T-cell (primary cell): ENCODE data around the gene CEMIP. TPM values are rescaled to one million over a fixed set of nuclear protein-coding genes. Genes with fewer than 3 reads are reported as not detected.
"Not testable (repeated sequence)": the region's sequence is repeated elsewhere in the genome, so short reads cannot be mapped to it uniquely, and the experiment has no call there.

ENCODE experiments used
- ATAC-seq, 4 experiments: fragments of 200-7000 bp in 3 of 4; fragments of 150-1000 bp in 1 of 4; cut with Tn5 transposase; replicated peaks in 1 of 4; 1 replicate in 3 of 4; 2 replicates in 1 of 4; pipeline ENCODE4 v1.10.0; 2021; ENCODE audit warnings: moderate library complexity in 3 of 4, mild to moderate bottlenecking in 2 of 4, moderate number of reproducible peaks in 1 of 4
- CTCF ChIA-PET, 2 donors: fragments of 300-600 bp; sonication (Branson Sonifier 250); formaldehyde crosslinking; loops; one replicate each; lab custom pipeline; 2022; ENCODE audit warnings: antibody characterized with exemption in 2 of 2; lab: Charles Lee
- POLR2A ChIA-PET, 2 donors: fragments of 300-600 bp; sonication (Branson Sonifier 250); formaldehyde crosslinking; loops; one replicate each; lab custom pipeline; 2022; ENCODE audit warnings: antibody characterized with exemption in 2 of 2; lab: Charles Lee
- DNase-seq, 35 experiments: peaks; one replicate each; pipeline versions ENCODE4 v3.0.0 to v3.0.0-alpha.2; 2013 to 2023
- H3K27ac ChIP-seq: one replicate; pipeline ENCODE4 v1.5.1; 2013; ENCODE audit warnings: low read length
- H3K27me3 ChIP-seq, 2 experiments: replicated peaks in 1 of 2; 1 replicate in 1 of 2; 2 replicates in 1 of 2; pipeline versions ENCODE4 v1.6.1 to v1.7.0; 2013; ENCODE audit warnings: low read length in 1 of 2, mixed read lengths in 1 of 2; ENCODE audit not compliant: control insufficient read depth in 2 of 2, insufficient read depth in 2 of 2; ENCODE audit errors: extremely low read depth in 1 of 2
- H3K36me3 ChIP-seq, 2 donors: 1 replicate in 1 of 2; 2 replicates in 1 of 2; pipeline versions ENCODE4 v1.6.1 to v1.7.0; 2013; ENCODE audit warnings: low read length in 1 of 2; ENCODE audit not compliant: control insufficient read depth in 2 of 2, insufficient read depth in 1 of 2; ENCODE audit errors: extremely low read depth in 1 of 2
- H3K4me1 ChIP-seq, 2 experiments: 1 replicate in 1 of 2; 2 replicates in 1 of 2; pipeline versions ENCODE4 v1.6.1 to v1.7.0; 2013; ENCODE audit warnings: low read length in 2 of 2, mixed read lengths in 1 of 2; ENCODE audit not compliant: insufficient read depth in 2 of 2, control insufficient read depth in 1 of 2; ENCODE audit errors: extremely low read depth in 1 of 2
- H3K4me3 ChIP-seq, 2 donors: 1 replicate in 1 of 2; 2 replicates in 1 of 2; pipeline versions ENCODE4 v1.5.1 to v1.7.0; 2013; ENCODE audit warnings: mild to moderate bottlenecking in 2 of 2, low read length in 1 of 2, moderate library complexity in 1 of 2; ENCODE audit not compliant: control insufficient read depth in 1 of 2; ENCODE audit errors: extremely low read depth in 1 of 2
- H3K9me3 ChIP-seq: 2 replicates; pipeline ENCODE4 v1.7.0; 2013
- H3K27ac Mint-ChIP-seq, 2 donors: one replicate each; pipeline ENCODE4 v1.8.0; 2020 to 2021; ENCODE audit warnings: mild to moderate bottlenecking in 2 of 2, mixed read lengths in 2 of 2
- H3K27me3 Mint-ChIP-seq, 2 donors: one replicate each; pipeline ENCODE4 v1.8.0; 2021 to 2022; ENCODE audit warnings: mixed read lengths in 2 of 2
- H3K36me3 Mint-ChIP-seq: one replicate; pipeline ENCODE4 v1.8.0; 2021; ENCODE audit warnings: mixed read lengths
- H3K4me1 Mint-ChIP-seq, 3 donors: one replicate each; pipeline ENCODE4 v1.8.0; 2020 to 2022; ENCODE audit warnings: mixed read lengths in 3 of 3, mild to moderate bottlenecking in 1 of 3
- H3K4me3 Mint-ChIP-seq, 3 donors: one replicate each; pipeline ENCODE4 v1.8.0; 2020 to 2022; ENCODE audit warnings: mild to moderate bottlenecking in 3 of 3, mixed read lengths in 3 of 3, moderate library complexity in 3 of 3
- H3K9me3 Mint-ChIP-seq, 3 donors: one replicate each; pipeline ENCODE4 v1.8.0; 2020 to 2022; ENCODE audit warnings: mixed read lengths in 3 of 3
- WGBS: methylation state at CpG from one replicate; pipeline ENCODE4 v1.1.5; 2013; ENCODE audit warnings: missing lambda C conversion rate; ENCODE audit not compliant: insufficient coverage; 5-methylcytosine and 5-hydroxymethylcytosine counted together
- total RNA-seq, 35 experiments: library from RNA in 6 of 35; stranded (reverse) in 6 of 35; fragments of 120-200 nt in 1 of 35; gene quantifications; one replicate each; pipeline versions ENCODE4 v1.2.1 to v1.2.4 and lab custom pipeline; 2013 to 2026

CEMIP gene
- total RNA-seq, 5 donors from 2014 or later (not counting 1 experiment from before 2014, with no cell fraction given), result 0.63 to 1.2 (median 1.2) TPM; not detected in 2

- WGBS, result 100% methylated on average over 1 of the region's 6 CpGs
- Mint-ChIP-seq H3K27ac (no peak overlapping the region), H3K27me3 (no peaks in the 10 kb centered on the region), H3K4me3 (no peak overlapping the region), H3K36me3 (no peaks in the 10 kb centered on the region), H3K9me3 (no peaks in the 10 kb centered on the region), H3K4me1 (no peaks in the 10 kb centered on the region)
- DNase-seq (no peak), ATAC-seq (no peak)
- Histone ChIP-seq H3K4me3 (no peak overlapping the region), H3K36me3 (no peaks in the 10 kb centered on the region), H3K27ac (no peak overlapping the region), H3K4me1 (no peaks in the 10 kb centered on the region), H3K27me3 (no peaks in the 10 kb centered on the region), H3K9me3 (no peaks in the 10 kb centered on the region)
- CTCF ChIA-PET, result no interaction called here
- POLR2A ChIA-PET, result no interaction called here
These were observed 17.4 kb upstream of the CEMIP start for GRCh38 chr15:80761754-80762153.

GRCh38 chr15:80763235-80763634, 15.9 kb upstream of the CEMIP start:
- H3K4me1 ChIP-seq, H3K27ac ChIP-seq, H3K27ac Mint-ChIP-seq, ATAC-seq, H3K27me3 Mint-ChIP-seq, H3K9me3 Mint-ChIP-seq, H3K36me3 ChIP-seq, H3K4me3 Mint-ChIP-seq, H3K4me3 ChIP-seq, H3K4me1 Mint-ChIP-seq, H3K27me3 ChIP-seq, DNase-seq, H3K36me3 Mint-ChIP-seq, H3K9me3 ChIP-seq: not testable (repeated sequence)
- ChIA-PET CTCF (interaction anchor here in 1 of 2 donors (0.7 kb wide), 1 partner anchor 68 kb away, joined by 7 read pairs; no protein-coding TSS in a partner anchor), POLR2A (interaction anchor here in 1 of 2 donors (0.8 kb wide), 1 partner anchor 490 kb away, joined by 4 read pairs; no protein-coding TSS in a partner anchor)
- WGBS, result no CpG with 5 or more reads among the region's 3 CpGs

- H3K36me3 Mint-ChIP-seq, result no peaks in the 10 kb centered on the region
- ChIA-PET CTCF (no interaction called here), POLR2A (no interaction called here)
- H3K27me3 Mint-ChIP-seq, result peaks cover 3% of the 10 kb centered on the region in 2 donors
- H3K27ac Mint-ChIP-seq, result no peak overlapping the region
- no peaks in the 10 kb centered on the region for H3K27me3 ChIP-seq
- no peaks in the 10 kb centered on the region for H3K9me3 Mint-ChIP-seq
- no peak overlapping the region for H3K4me3 Mint-ChIP-seq
- no peak overlapping the region for H3K4me3 ChIP-seq
- no peaks in the 10 kb centered on the region for H3K4me1 Mint-ChIP-seq
- WGBS, result 80% methylated on average over 1 of the region's 3 CpGs
- no peaks in the 10 kb centered on the region for H3K4me1 ChIP-seq
- no peaks in the 10 kb centered on the region for H3K9me3 ChIP-seq
- DNase-seq, result no peak
- H3K36me3 ChIP-seq, result no peaks in the 10 kb centered on the region
- no peak overlapping the region for H3K27ac ChIP-seq
- no peak for ATAC-seq
These were observed 14.6 kb upstream of the CEMIP start for GRCh38 chr15:80764535-80764934.

GRCh38 chr15:80766275-80766674, 12.9 kb upstream of the CEMIP start:
- no peak overlapping the region for H3K27ac Mint-ChIP-seq
- CTCF ChIA-PET, result no interaction called here

GRCh38 chr15:80768158-80768557, 11.0 kb upstream of the CEMIP start:
- Histone ChIP-seq H3K4me3 (no peak overlapping the region), H3K9me3 (no peaks in the 10 kb centered on the region), H3K27me3 (peaks cover 0 to 4% of the 10 kb centered on the region in 2 experiments), H3K36me3 (no peaks in the 10 kb centered on the region), H3K27ac (no peak overlapping the region), H3K4me1 (no peaks in the 10 kb centered on the region)
- H3K27me3 Mint-ChIP-seq, result peaks cover 9 to 15% of the 10 kb centered on the region in 2 donors
- ChIA-PET CTCF (no interaction called here), POLR2A (no interaction called here)
- WGBS, result no CpG with 5 or more reads among the region's 1 CpG
- ATAC-seq (no peak), DNase-seq (no peak)
- no peak overlapping the region for H3K27ac Mint-ChIP-seq
- H3K9me3 Mint-ChIP-seq, result no peaks in the 10 kb centered on the region
- H3K4me3 Mint-ChIP-seq, result no peak overlapping the region
- no peaks in the 10 kb centered on the region for H3K36me3 Mint-ChIP-seq
- no peaks in the 10 kb centered on the region for H3K4me1 Mint-ChIP-seq

More at GRCh38 chr15:80766275-80766674, 12.9 kb upstream of the CEMIP start:
- H3K36me3 Mint-ChIP-seq, result no peaks in the 10 kb centered on the region
- Histone ChIP-seq H3K9me3 (no peaks in the 10 kb centered on the region), H3K27ac (no peak overlapping the region), H3K36me3 (no peaks in the 10 kb centered on the region), H3K27me3 (no peaks in the 10 kb centered on the region), H3K4me3 (no peak overlapping the region), H3K4me1 (no peaks in the 10 kb centered on the region)
- no peaks in the 10 kb centered on the region for H3K4me1 Mint-ChIP-seq
- 100% methylated on average over 2 of the region's 3 CpGs for WGBS
- H3K9me3 Mint-ChIP-seq, result no peaks in the 10 kb centered on the region
- H3K27me3 Mint-ChIP-seq, result peaks cover 9 to 11% of the 10 kb centered on the region in 2 donors
- ATAC-seq (no peak), DNase-seq (no peak)
- POLR2A ChIA-PET, result no interaction called here
- no peak overlapping the region for H3K4me3 Mint-ChIP-seq

- no peak overlapping the region for H3K4me3 Mint-ChIP-seq
- 68% methylated on average over 5 of the region's 7 CpGs for WGBS
- Histone ChIP-seq H3K36me3 (no peaks in the 10 kb centered on the region), H3K4me1 (no peaks in the 10 kb centered on the region), H3K9me3 (no peaks in the 10 kb centered on the region), H3K27ac (no peak overlapping the region), H3K27me3 (peaks cover 0 to 4% of the 10 kb centered on the region in 2 experiments), H3K4me3 (no peak overlapping the region)
- no peaks in the 10 kb centered on the region for H3K9me3 Mint-ChIP-seq
- H3K36me3 Mint-ChIP-seq, result no peaks in the 10 kb centered on the region
- peaks cover 9 to 19% of the 10 kb centered on the region in 2 donors for H3K27me3 Mint-ChIP-seq
- ChIA-PET POLR2A (no interaction called here), CTCF (no interaction called here)
- H3K27ac Mint-ChIP-seq, result no peak overlapping the region
- ATAC-seq (no peak), DNase-seq (no peak)
- H3K4me1 Mint-ChIP-seq, result no peaks in the 10 kb centered on the region
These were observed 9.9 kb upstream of the CEMIP start for GRCh38 chr15:80769153-80769828.
